ENCODE measurements around the gene SIK2. TPM values are rescaled to one million over a fixed set of nuclear protein-coding genes. Genes with fewer than 3 reads are reported as not detected.

SIK2 gene
- total and polyA plus RNA-seq, 4 donors, result 7.2 to 31.8 (median 17.3) TPM

DNA sequence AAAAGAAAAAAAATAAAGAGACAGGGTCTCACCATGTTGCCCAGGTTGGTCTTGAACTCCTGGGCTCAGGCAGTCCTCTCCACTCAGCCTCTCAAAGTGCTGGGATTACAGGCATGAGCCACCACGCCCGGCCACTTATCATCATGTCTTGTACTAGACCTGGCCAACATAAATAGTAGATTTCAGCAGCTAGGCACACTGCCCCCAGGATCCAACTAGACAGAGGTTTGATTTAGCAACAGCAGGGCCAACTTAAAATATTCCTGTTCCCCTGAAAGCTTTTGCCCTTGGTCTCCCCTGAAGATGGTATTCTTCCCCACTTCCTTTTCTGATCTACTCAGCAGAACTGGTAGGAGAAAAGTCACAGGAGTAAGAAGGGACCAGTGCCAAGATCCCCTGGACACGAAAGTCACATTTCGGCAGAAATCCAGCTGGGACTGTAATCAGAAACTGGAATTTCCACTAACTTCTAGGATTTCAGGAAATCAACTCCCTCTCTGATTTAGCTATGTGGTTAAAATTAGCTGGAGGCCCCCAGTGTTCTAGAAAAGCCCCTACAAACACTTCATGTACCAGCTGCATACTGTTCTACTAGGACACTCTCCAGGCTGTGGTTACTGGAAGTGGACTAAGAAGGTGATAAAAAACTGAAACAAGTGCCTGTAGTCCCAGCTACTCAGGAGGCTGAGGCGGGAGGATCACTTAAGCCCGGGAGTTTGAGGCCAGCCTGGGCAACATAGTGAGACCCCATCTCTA lies 172.9 kb downstream of the SIK2 start:
- no peaks in the 10 kb centered on the region for H3K36me3 ChIP-seq (ENCODE audit: control insufficient read depth in 4 of 4, insufficient read depth in 4 of 4, low read length in 4 of 4)
- peak; percentile 61 to 86 (median 81) for DNase-seq
- peak overlapping the region in 1 of 2 donors; percentile 24 for H3K27ac ChIP-seq (ENCODE audit: low read depth in 1 of 2, low read length in 1 of 2)
- 62 to 74% methylated on average over 6 of the region's 6 CpGs for WGBS, 2 donors
- H3K9me3 ChIP-seq (ENCODE audit: control insufficient read depth in 4 of 4, insufficient read depth in 3 of 4, low read length in 3 of 4), result no peaks in the 10 kb centered on the region
- no peak for ATAC-seq (ENCODE audit: insufficient read depth, low FRiP score)
- TF ChIP-seq, protein P1, sequence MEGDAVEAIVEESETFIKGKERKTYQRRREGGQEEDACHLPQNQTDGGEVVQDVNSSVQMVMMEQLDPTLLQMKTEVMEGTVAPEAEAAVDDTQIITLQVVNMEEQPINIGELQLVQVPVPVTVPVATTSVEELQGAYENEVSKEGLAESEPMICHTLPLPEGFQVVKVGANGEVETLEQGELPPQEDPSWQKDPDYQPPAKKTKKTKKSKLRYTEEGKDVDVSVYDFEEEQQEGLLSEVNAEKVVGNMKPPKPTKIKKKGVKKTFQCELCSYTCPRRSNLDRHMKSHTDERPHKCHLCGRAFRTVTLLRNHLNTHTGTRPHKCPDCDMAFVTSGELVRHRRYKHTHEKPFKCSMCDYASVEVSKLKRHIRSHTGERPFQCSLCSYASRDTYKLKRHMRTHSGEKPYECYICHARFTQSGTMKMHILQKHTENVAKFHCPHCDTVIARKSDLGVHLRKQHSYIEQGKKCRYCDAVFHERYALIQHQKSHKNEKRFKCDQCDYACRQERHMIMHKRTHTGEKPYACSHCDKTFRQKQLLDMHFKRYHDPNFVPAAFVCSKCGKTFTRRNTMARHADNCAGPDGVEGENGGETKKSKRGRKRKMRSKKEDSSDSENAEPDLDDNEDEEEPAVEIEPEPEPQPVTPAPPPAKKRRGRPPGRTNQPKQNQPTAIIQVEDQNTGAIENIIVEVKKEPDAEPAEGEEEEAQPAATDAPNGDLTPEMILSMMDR (IDR thresholded peaks at IDR 0.05; ENCODE audit: control extremely low read depth, extremely low read depth), result no peak
- peaks cover 0 to 11% (median 2%) of the 10 kb centered on the region in 5 donors for H3K4me1 ChIP-seq (ENCODE audit: control insufficient read depth in 5 of 5, insufficient read depth in 5 of 5, low read length in 5 of 5)
- H3K27me3 ChIP-seq (ENCODE audit: control insufficient read depth in 3 of 3, insufficient read depth in 3 of 3, low read length in 2 of 3), result no peaks in the 10 kb centered on the region
- no peak overlapping the region for H3K4me3 ChIP-seq
- no peak overlapping the region for H3K9ac ChIP-seq (ENCODE audit: insufficient read depth in 1 of 2, low read length in 2 of 2)

DNA sequence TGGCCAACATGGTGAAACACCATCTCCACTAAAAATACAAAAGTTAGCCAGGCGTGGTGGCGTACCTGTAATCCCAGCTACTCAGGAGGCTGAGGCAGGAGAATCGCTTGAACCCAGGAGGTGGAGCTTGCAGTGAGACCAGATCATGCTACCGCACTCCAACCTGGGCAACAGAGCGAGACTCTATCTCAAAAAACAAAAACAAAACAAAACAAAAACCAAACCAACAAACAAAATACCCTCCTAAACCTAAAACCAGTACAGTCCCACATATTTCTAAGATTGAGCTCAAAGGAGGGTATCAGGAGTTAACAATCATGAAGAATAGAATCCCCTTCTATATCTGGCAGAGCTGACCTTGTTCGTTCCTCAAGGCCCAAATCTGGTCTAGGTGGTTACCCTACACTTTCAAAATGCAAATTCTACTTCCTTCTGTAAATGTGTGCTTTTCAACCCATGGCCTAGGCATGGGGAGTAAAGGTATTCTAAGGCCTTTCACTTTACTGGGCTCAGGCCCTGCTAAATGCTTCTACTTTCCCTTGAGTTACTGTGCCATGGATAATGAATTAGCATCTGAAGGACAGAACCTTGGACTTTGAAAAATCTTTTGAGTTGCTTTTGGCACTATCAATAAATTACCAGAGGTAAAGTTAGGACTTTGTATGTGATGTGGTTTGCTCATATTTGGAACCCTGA lies 174.3 kb downstream of the SIK2 start:
- ATAC-seq (ENCODE audit: insufficient read depth, low FRiP score) (no peak), DNase-seq (no peak)
- no peak overlapping the region for H3K9ac ChIP-seq (ENCODE audit: insufficient read depth in 1 of 2, low read length in 2 of 2)
- H3K27me3 ChIP-seq (ENCODE audit: control insufficient read depth in 3 of 3, insufficient read depth in 3 of 3, low read length in 2 of 3), result no peaks in the 10 kb centered on the region
- no peak overlapping the region for H3K4me3 ChIP-seq
- no peaks in the 10 kb centered on the region for H3K36me3 ChIP-seq (ENCODE audit: control insufficient read depth in 4 of 4, insufficient read depth in 4 of 4, low read length in 4 of 4)
- 86 to 92% methylated on average over 6 of the region's 6 CpGs for WGBS, 2 donors
- H3K4me1 ChIP-seq (ENCODE audit: control insufficient read depth in 5 of 5, insufficient read depth in 5 of 5, low read length in 5 of 5), result peaks cover 0 to 11% (median 2%) of the 10 kb centered on the region in 5 donors
- TF ChIP-seq, protein P1 (IDR thresholded peaks at IDR 0.05; ENCODE audit: control extremely low read depth, extremely low read depth), result no peak
- no peaks in the 10 kb centered on the region for H3K9me3 ChIP-seq (ENCODE audit: control insufficient read depth in 4 of 4, insufficient read depth in 3 of 4, low read length in 3 of 4)
- H3K27ac ChIP-seq (ENCODE audit: low read depth in 1 of 2, low read length in 1 of 2), result no peak overlapping the region

DNA sequence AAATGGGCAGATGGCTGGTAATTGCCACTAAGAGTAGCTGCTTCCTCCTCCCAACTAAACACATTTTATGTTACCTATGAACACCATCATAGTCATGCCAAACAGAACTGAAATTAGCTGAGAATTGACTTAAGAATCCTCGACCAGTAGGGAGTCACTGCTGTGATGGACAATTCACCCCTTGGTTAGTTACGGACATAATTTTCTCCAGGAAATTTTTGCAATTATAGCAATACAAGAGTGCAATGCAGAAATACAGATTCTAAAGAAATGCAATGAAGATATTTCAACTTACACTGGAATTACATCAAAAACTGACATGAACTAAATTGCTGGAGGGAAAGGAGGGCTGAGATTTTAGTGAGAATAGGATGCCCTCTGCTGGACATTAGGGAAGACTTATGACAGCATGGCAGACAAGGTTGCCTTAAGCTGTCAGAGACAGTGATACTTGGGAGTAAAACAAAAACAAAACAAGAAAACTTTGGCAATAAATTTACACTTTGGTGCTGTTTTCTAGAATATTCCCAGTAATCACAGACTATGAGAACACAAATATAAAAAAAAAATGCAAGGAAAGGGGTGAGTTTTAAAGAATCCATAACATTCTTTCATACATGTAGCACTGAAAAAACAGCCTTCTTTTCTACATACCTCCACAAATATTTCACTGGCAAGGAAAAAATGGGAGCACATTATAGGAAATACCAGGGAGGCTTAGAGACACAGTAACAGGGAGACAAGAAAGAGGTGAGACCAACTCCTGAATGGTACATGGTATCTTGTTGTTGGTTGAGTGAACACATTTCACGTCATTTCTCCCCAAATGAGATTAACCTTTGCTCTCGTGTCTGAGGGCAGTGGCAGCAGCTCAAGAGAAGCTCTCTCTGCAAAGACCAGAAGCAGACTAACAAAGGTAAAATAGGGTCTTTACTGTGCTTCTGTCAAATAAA lies 175.1 kb downstream of the SIK2 start:
- Histone ChIP-seq H3K4me1 (ENCODE audit: control insufficient read depth in 5 of 5, insufficient read depth in 5 of 5, low read length in 5 of 5) (peaks cover 0 to 11% (median 2%) of the 10 kb centered on the region in 5 donors), H3K4me3 (no peak overlapping the region), H3K9ac (ENCODE audit: insufficient read depth in 1 of 2, low read length in 2 of 2) (no peak overlapping the region), H3K9me3 (ENCODE audit: control insufficient read depth in 4 of 4, insufficient read depth in 3 of 4, low read length in 3 of 4) (no peaks in the 10 kb centered on the region), H3K27me3 (ENCODE audit: control insufficient read depth in 3 of 3, insufficient read depth in 3 of 3, low read length in 2 of 3) (no peaks in the 10 kb centered on the region), H3K27ac (ENCODE audit: low read depth in 1 of 2, low read length in 1 of 2) (no peak overlapping the region), H3K36me3 (ENCODE audit: control insufficient read depth in 4 of 4, insufficient read depth in 4 of 4, low read length in 4 of 4) (no peaks in the 10 kb centered on the region)
- TF ChIP-seq, protein P1 (IDR thresholded peaks at IDR 0.05; ENCODE audit: control extremely low read depth, extremely low read depth), result peak; percentile 83
- DNase-seq, result peak; percentile 40 to 92 (median 88)
- 77 to 91% methylated on average over 4 of the region's 4 CpGs for WGBS, 2 donors
- ATAC-seq (ENCODE audit: insufficient read depth, low FRiP score), result no peak
